ENCODE measurements around the gene LANCL2. TPM values are rescaled to one million over a fixed set of nuclear protein-coding genes. Genes with fewer than 3 reads are reported as not detected.

LANCL2 gene
- 11.2 TPM for total RNA-seq (2013)
- polyA plus RNA-seq (10 to 100 TPM in 1 of 3 donors, 1 to 10 TPM in 2; 6.4 to 11.8 (median 8.3) TPM), polyA minus RNA-seq (6.5 and 12.4 TPM in 2 replicates), total RNA-seq (11.4 to 27.6 (median 21.3) reads per million in 11 experiments)

GRCh38 chr7:55365205-55365674 lies at the start of gene LANCL2:
LANCL2 (plus strand) TSS chr7:55365337; CDS start chr7:55366026, 689 bp downstream.
- 0% methylated on average over 27 of the region's 28 CpGs for WGBS (ENCODE audit: insufficient coverage)

GRCh38 chr7:55325371-55325792 lies 39.8 kb upstream of the LANCL2 start:
- Histone ChIP-seq H3K4me1 (ENCODE audit: control insufficient read depth in 1 of 2, insufficient read depth in 2 of 2, low read length in 2 of 2) (no peaks in the 10 kb centered on the region), H4K20me1 (ENCODE audit: insufficient read depth, low read length) (no peaks in the 10 kb centered on the region), H3K9ac (ENCODE audit: insufficient read depth, low read length, poor library complexity, severe bottlenecking) (no peak overlapping the region), H3K27ac (ENCODE audit: low read depth in 1 of 2, low read length in 2 of 2) (no peak overlapping the region), H2AFZ (ENCODE audit: insufficient read depth, low read depth, low read length, poor library complexity, severe bottlenecking) (no peak overlapping the region), H3K36me3 (replicated peaks in 1 of 2; ENCODE audit: control insufficient read depth in 1 of 2, insufficient read depth in 2 of 2, low read length in 2 of 2) (no peaks in the 10 kb centered on the region), H3K79me2 (ENCODE audit: insufficient read depth, low read length) (no peaks in the 10 kb centered on the region), H3K27me3 (ENCODE audit: control insufficient read depth in 2 of 2, insufficient read depth in 2 of 2, low read length in 2 of 2) (no peaks in the 10 kb centered on the region), H3K4me3 (replicated peaks in 1 of 3; ENCODE audit: low read depth in 2 of 3, low read length in 3 of 3) (no peak overlapping the region), H3K4me2 (replicated peaks; ENCODE audit: extremely low read depth, low read length, poor library complexity, severe bottlenecking) (no peak overlapping the region), H3K9me3 (replicated peaks in 1 of 2; ENCODE audit: control insufficient read depth in 1 of 2, insufficient read depth in 1 of 2, low read length in 2 of 2) (no peaks in the 10 kb centered on the region)
- intact Hi-C loops (cut with micrococcal nuclease) = no loop called here
- Mint-ChIP-seq H3K27me3 (ENCODE audit: low read depth in 3 of 3) (peaks cover 2 to 3% (median 2%) of the 10 kb centered on the region in 3 donors), H3K27ac (no peak overlapping the region), H3K4me1 (no peaks in the 10 kb centered on the region), H3K4me3 (no peak overlapping the region), H3K9me3 (peaks cover 0 to 7% (median 6%) of the 10 kb centered on the region in 7 donors), H3K36me3 (no peaks in the 10 kb centered on the region)
- no peak for TF ChIP-seq CTCF (IDR thresholded peaks at IDR 0.05)
- WGBS (ENCODE audit: insufficient coverage) = 82% methylated on average over 2 of the region's 5 CpGs
- DNase-seq = no peak

More at GRCh38 chr7:55365205-55365674, at the start of gene LANCL2:
- Histone ChIP-seq H3K4me3 (replicated peaks in 1 of 3; ENCODE audit: low read depth in 2 of 3, low read length in 3 of 3) (peak within 1 kb of the TSS; percentile 78 to 86 (median 80)), H2AFZ (ENCODE audit: insufficient read depth, low read depth, low read length, poor library complexity, severe bottlenecking) (peak within 1 kb of the TSS; percentile 99), H3K27ac (ENCODE audit: low read depth in 1 of 2, low read length in 2 of 2) (peak within 1 kb of the TSS; percentile 78 to 94), H3K9me3 (replicated peaks in 1 of 2; ENCODE audit: control insufficient read depth in 1 of 2, insufficient read depth in 1 of 2, low read length in 2 of 2) (no peaks in the 10 kb centered on the region), H3K36me3 (replicated peaks in 1 of 2; ENCODE audit: control insufficient read depth in 1 of 2, insufficient read depth in 2 of 2, low read length in 2 of 2) (no peaks in the 10 kb centered on the region), H3K4me2 (replicated peaks; ENCODE audit: extremely low read depth, low read length, poor library complexity, severe bottlenecking) (peak within 1 kb of the TSS; percentile 88), H3K9ac (ENCODE audit: insufficient read depth, low read length, poor library complexity, severe bottlenecking) (peak within 1 kb of the TSS; percentile 88), H4K20me1 (ENCODE audit: insufficient read depth, low read length) (no peaks in the 10 kb centered on the region), H3K27me3 (ENCODE audit: control insufficient read depth in 2 of 2, insufficient read depth in 2 of 2, low read length in 2 of 2) (peaks cover 0 to 11% of the 10 kb centered on the region in 2 donors), H3K4me1 (ENCODE audit: control insufficient read depth in 1 of 2, insufficient read depth in 2 of 2, low read length in 2 of 2) (peaks cover 18 to 20% of the 10 kb centered on the region in 2 donors), H3K79me2 (ENCODE audit: insufficient read depth, low read length) (peaks cover 12% of the 10 kb centered on the region)
- H3K27ac Mint-ChIP-seq = peak within 1 kb of the TSS; percentile 91 to 97 (median 96)
- intact Hi-C loops (cut with micrococcal nuclease) = loop anchor here (5.0 to 10.0 kb wide), 6 partner anchors 210 to 742 kb away; partner anchors contain the start of genes CHCHD2 (in 2 of the 2), CCT6A (in 1 of the 2), MRPS17 (in 1 of the 2) and NIPSNAP2 (in 1 of the 2)
- H3K36me3 Mint-ChIP-seq = no peaks in the 10 kb centered on the region
- no peaks in the 10 kb centered on the region for H3K9me3 Mint-ChIP-seq
- peaks cover 20% of the 10 kb centered on the region for H3K4me1 Mint-ChIP-seq
- TF ChIP-seq CTCF (IDR thresholded peaks at IDR 0.05) = no peak
- peaks cover 4 to 9% (median 7%) of the 10 kb centered on the region in 3 donors for H3K27me3 Mint-ChIP-seq (ENCODE audit: low read depth in 3 of 3)
- H3K4me3 Mint-ChIP-seq = peak within 1 kb of the TSS; percentile 87
- DNase-seq = peak in 2 of 3 donors; percentile 1 to 3

All from CD14-positive monocyte (primary cell).